RWPE1 (cell line): ENCODE measurements around the gene CBX5.

Experiments
- CTCF ChIA-PET: fragments of 350-600 bp; sonication (Branson Sonifier 250); formaldehyde crosslinking; extraction: SDS; loops from one replicate; lab custom pipeline; 2021; lab: Yijun Ruan, JAX
- POLR2A ChIA-PET: fragments of 400-600 bp; formaldehyde crosslinking; extraction: SDS; loops from one replicate; lab custom pipeline; 2020; ENCODE audit warnings: antibody characterized with exemption; ENCODE audit not compliant: low non-redundant PET; lab: Yijun Ruan, JAX
- DNase-seq: peaks from one replicate; pipeline ENCODE4 v3.0.0; 2012; ENCODE audit warnings: low spot score
- H3K27ac ChIP-seq: fragments of 450-650 bp; 2 replicates; pipeline ENCODE4 v1.5.1; 2017
- CTCF ChIP-seq: fragments of 450-650 bp; conservative IDR thresholded peaks from 2 replicates; pipeline ENCODE4 v1.5.1; 2017; ENCODE audit warnings: low read depth, mild to moderate bottlenecking

The CBX5 gene

GRCh38 chr12:54227376-54227775 is 52.5 kb downstream of the CBX5 start:
- DNase-seq, result no peak
- POLR2A ChIA-PET, result no interaction called here
- CTCF ChIA-PET, result interaction anchor here (0.7 kb wide), 1 partner anchor 72 kb away, joined by 7 read pairs; no protein-coding TSS in a partner anchor
- no peak for TF ChIP-seq CTCF
- H3K27ac ChIP-seq, result no peak overlapping the region

- ChIA-PET CTCF (no interaction called here), POLR2A (no interaction called here)
- TF ChIP-seq CTCF, result no peak
- no peak overlapping the region for H3K27ac ChIP-seq
- DNase-seq, result no peak
Observed at GRCh38 chr12:54225666-54226065, 54.3 kb downstream of the CBX5 start.

- H3K27ac ChIP-seq, result no peak overlapping the region
- no peak for DNase-seq
- ChIA-PET POLR2A (no interaction called here), CTCF (no interaction called here)
- TF ChIP-seq CTCF, result no peak
Observed at GRCh38 chr12:54222609-54223008, 57.3 kb downstream of the CBX5 start.

- no peak overlapping the region for H3K27ac ChIP-seq
- POLR2A ChIA-PET, result no interaction called here
- no peak for DNase-seq
- CTCF ChIA-PET, result no interaction called here
- no peak for TF ChIP-seq CTCF
Observed at GRCh38 chr12:54221402-54221984, 58.4 kb downstream of the CBX5 start.

- ChIA-PET CTCF (interaction anchor here (0.6 to 1.4 kb wide), 5 partner anchors 12 to 204 kb away, joined by 3 to 4 read pairs (median 4); no protein-coding TSS in a partner anchor), POLR2A (no interaction called here)
- TF ChIP-seq CTCF, result no peak
- H3K27ac ChIP-seq, result peak overlapping the region; percentile 50; the same call in 1 of the 2 replicates
- no peak for DNase-seq
Observed at GRCh38 chr12:54220567-54220966, 59.4 kb downstream of the CBX5 start.

- peak; percentile 54 for DNase-seq
- H3K27ac ChIP-seq, result peak overlapping the region; percentile 50; the same call in 1 of the 2 replicates
- CTCF ChIA-PET, result interaction anchor here (0.6 to 1.4 kb wide), 13 partner anchors 12 to 484 kb away, joined by 3 to 7 read pairs (median 4); partner anchors contain the start of gene COPZ1
- POLR2A ChIA-PET, result no interaction called here
- TF ChIP-seq CTCF, result peak; percentile 85
Observed at GRCh38 chr12:54220092-54220557, 59.8 kb downstream of the CBX5 start.
